ENCODE results near the gene OR51D1.

- TF ChIP-seq GABPB1 (CRISPR knock-in tag; IDR thresholded peaks at IDR 0.05) (no peak), REST (IDR thresholded peaks at IDR 0.05; ENCODE audit: borderline replicate concordance) (no peak), REST (CRISPR knock-in tag; IDR thresholded peaks at IDR 0.05; ENCODE audit: low read depth) (no peak), SMARCA4 (IDR thresholded peaks at IDR 0.05) (no peak), POLR2AphosphoS5 (IDR thresholded peaks at IDR 0.05; ENCODE audit: control insufficient read depth, insufficient read depth, low read depth, low read length) (no peak), EZH2 (IDR thresholded peaks at IDR 0.05; ENCODE audit: borderline replicate concordance, low read depth, low read length) (no peak), ATF6 (CRISPR knock-in tag; IDR thresholded peaks at IDR 0.05) (no peak), TCF7 (IDR thresholded peaks at IDR 0.05; ENCODE audit: borderline replicate concordance) (no peak), ZZZ3 (IDR thresholded peaks at IDR 0.05) (no peak), CREB1 (IDR thresholded peaks at IDR 0.05) (no peak), CREB1 (CRISPR knock-in tag; IDR thresholded peaks at IDR 0.05) (no peak)
These were observed 1.1 kb upstream of the OR51D1 start for GRCh38 chr11:4636136-4636535.

Measured in K562 (cell line).